Ishikawa (cell line): Measurements from ENCODE around the gene RALGAPA1.

ENCODE experiments used
- CEBPB ChIP-seq: IDR thresholded peaks from 2 replicates; pipeline ENCODE4 v1.6.1; 2012
- CREB1 ChIP-seq: IDR thresholded peaks from 2 replicates; pipeline ENCODE4 v1.6.1; 2012; ENCODE audit warnings: low read depth
- EGR1 ChIP-seq: IDR thresholded peaks from 2 replicates; pipeline ENCODE4 v1.6.1; 2012
- EP300 ChIP-seq: IDR thresholded peaks from 2 replicates; pipeline ENCODE4 v1.6.1; 2012; ENCODE audit warnings: borderline replicate concordance
- FOXM1 ChIP-seq: IDR thresholded peaks from 2 replicates; pipeline ENCODE4 v1.6.1; 2012; ENCODE audit warnings: low read depth, borderline replicate concordance
- MAX ChIP-seq: IDR thresholded peaks from 2 replicates; pipeline ENCODE4 v1.6.1; 2012
- NFIC ChIP-seq: IDR thresholded peaks from 2 replicates; pipeline ENCODE4 v1.6.1; 2012
- RAD21 ChIP-seq: IDR thresholded peaks from 2 replicates; pipeline ENCODE4 v1.6.1; 2012; ENCODE audit warnings: low read depth
- TAF1 ChIP-seq: IDR thresholded peaks from 2 replicates; pipeline ENCODE4 v1.6.1; 2012; ENCODE audit warnings: low read depth, mild to moderate bottlenecking
- TCF12 ChIP-seq: IDR thresholded peaks from 2 replicates; pipeline ENCODE4 v1.6.1; 2012; ENCODE audit warnings: low read depth
- TEAD4 ChIP-seq: IDR thresholded peaks from 2 replicates; pipeline ENCODE4 v1.6.1; 2012
- YY1 ChIP-seq: IDR thresholded peaks from 2 replicates; pipeline ENCODE4 v1.6.1; 2012; ENCODE audit warnings: low read depth
- ZBTB7A ChIP-seq: IDR thresholded peaks from 2 replicates; pipeline ENCODE4 v1.6.1; 2012; ENCODE audit warnings: low read depth
- TF ChIP-seq, protein P1 (sequence below): IDR thresholded peaks from 2 replicates; pipeline ENCODE4 v1.6.1; 2012; ENCODE audit warnings: low read depth, mild to moderate bottlenecking
- TF ChIP-seq, protein P2 (sequence below): IDR thresholded peaks from 2 replicates; pipeline ENCODE4 v1.6.1; 2012

RALGAPA1 gene

DNA sequence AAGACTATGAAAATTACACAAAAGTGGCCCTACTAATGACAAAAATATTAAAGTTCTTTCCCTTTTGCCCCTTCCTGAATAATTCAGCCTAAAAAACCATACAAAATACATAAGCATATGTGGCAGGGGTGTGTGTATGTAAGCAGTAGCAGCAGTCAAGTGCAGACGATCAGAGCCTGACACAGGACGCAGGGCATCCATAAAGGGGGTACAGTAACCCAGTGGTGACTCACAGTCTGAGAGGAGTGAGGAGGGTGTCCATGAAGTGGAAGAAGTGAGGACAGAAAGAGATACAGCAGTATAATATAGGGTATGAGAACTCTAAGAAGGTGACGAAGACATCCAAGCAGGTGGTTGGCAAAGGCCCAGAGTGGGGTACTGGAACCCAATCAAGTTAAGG, 56.7 kb downstream of the RALGAPA1 start:
- TF ChIP-seq TAF1, result no peak
- TF ChIP-seq CREB1, result no peak
- no peak for TF ChIP-seq EP300
- no peak for TF ChIP-seq YY1
- TF ChIP-seq RAD21, result no peak
- TF ChIP-seq, protein P1, sequence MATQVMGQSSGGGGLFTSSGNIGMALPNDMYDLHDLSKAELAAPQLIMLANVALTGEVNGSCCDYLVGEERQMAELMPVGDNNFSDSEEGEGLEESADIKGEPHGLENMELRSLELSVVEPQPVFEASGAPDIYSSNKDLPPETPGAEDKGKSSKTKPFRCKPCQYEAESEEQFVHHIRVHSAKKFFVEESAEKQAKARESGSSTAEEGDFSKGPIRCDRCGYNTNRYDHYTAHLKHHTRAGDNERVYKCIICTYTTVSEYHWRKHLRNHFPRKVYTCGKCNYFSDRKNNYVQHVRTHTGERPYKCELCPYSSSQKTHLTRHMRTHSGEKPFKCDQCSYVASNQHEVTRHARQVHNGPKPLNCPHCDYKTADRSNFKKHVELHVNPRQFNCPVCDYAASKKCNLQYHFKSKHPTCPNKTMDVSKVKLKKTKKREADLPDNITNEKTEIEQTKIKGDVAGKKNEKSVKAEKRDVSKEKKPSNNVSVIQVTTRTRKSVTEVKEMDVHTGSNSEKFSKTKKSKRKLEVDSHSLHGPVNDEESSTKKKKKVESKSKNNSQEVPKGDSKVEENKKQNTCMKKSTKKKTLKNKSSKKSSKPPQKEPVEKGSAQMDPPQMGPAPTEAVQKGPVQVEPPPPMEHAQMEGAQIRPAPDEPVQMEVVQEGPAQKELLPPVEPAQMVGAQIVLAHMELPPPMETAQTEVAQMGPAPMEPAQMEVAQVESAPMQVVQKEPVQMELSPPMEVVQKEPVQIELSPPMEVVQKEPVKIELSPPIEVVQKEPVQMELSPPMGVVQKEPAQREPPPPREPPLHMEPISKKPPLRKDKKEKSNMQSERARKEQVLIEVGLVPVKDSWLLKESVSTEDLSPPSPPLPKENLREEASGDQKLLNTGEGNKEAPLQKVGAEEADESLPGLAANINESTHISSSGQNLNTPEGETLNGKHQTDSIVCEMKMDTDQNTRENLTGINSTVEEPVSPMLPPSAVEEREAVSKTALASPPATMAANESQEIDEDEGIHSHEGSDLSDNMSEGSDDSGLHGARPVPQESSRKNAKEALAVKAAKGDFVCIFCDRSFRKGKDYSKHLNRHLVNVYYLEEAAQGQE, result no peak
- TF ChIP-seq, protein P2, sequence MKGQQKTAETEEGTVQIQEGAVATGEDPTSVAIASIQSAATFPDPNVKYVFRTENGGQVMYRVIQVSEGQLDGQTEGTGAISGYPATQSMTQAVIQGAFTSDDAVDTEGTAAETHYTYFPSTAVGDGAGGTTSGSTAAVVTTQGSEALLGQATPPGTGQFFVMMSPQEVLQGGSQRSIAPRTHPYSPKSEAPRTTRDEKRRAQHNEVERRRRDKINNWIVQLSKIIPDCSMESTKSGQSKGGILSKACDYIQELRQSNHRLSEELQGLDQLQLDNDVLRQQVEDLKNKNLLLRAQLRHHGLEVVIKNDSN, result no peak
- TF ChIP-seq EGR1, result no peak

DNA sequence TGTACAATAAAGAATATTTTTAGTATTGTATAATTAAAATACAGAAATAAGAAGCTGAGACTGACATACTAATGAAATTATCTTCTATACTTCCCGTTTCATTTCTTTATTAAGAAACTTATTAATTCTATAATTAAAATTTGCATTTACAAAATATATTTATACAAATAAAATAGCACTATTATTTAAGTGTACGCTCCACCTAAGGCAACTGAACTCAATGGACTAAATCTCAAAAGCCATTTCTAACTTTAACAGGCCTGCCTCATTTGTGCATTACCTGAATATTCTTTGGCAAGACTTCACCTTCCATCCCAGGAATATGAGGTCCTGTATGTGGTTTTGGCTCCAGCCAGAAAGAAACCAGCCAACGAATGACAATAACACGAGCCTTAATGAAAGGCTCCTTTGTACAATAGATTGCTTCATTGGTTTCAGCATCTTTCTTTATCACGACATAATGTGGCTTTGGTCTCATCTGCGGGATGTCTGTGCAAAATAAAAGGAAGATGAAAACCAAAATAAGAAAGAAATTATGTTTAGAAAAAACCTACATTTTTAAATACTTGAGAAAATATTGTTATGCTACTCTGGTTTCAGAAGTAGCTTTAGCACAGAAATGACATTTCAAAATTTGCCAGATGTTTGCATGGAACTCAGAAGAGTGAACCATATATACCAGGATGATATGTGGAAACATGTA, 58.7 kb downstream of the RALGAPA1 start:
- TF ChIP-seq EP300, result no peak
- no peak for TF ChIP-seq TEAD4
- TF ChIP-seq EGR1, result no peak
- TF ChIP-seq TAF1, result no peak
- TF ChIP-seq MAX, result no peak
- TF ChIP-seq FOXM1, result no peak
- no peak for TF ChIP-seq NFIC
- no peak for TF ChIP-seq ZBTB7A
- no peak for TF ChIP-seq YY1
- TF ChIP-seq, protein P1, result no peak
- no peak for TF ChIP-seq CEBPB
- TF ChIP-seq TCF12, result no peak
- TF ChIP-seq CREB1, result no peak
- no peak for TF ChIP-seq RAD21

- TF ChIP-seq, protein P2, result no peak
- no peak for TF ChIP-seq EGR1
- no peak for TF ChIP-seq EP300
- no peak for TF ChIP-seq CEBPB
- TF ChIP-seq CREB1, result no peak
- no peak for TF ChIP-seq MAX
- no peak for TF ChIP-seq TEAD4
- TF ChIP-seq, protein P1, result no peak
- no peak for TF ChIP-seq ZBTB7A
- TF ChIP-seq TCF12, result no peak
- no peak for TF ChIP-seq YY1
Observed at GRCh38 chr14:35747379-35747778, 61.7 kb downstream of the RALGAPA1 start.

- TF ChIP-seq CREB1, result no peak
- no peak for TF ChIP-seq FOXM1
- TF ChIP-seq, protein P1, result no peak
- TF ChIP-seq TCF12, result no peak
- TF ChIP-seq NFIC, result no peak
- TF ChIP-seq CEBPB, result no peak
- TF ChIP-seq, protein P2, result no peak
- TF ChIP-seq MAX, result no peak
- TF ChIP-seq YY1, result no peak
- TF ChIP-seq EP300, result no peak
- TF ChIP-seq RAD21, result no peak
- TF ChIP-seq ZBTB7A, result no peak
Observed at GRCh38 chr14:35742442-35742841, 66.7 kb downstream of the RALGAPA1 start.
